ENCODE results near the gene JAKMIP1.

GRCh38 chr4:6095023-6095752 lies 105.2 kb downstream of the JAKMIP1 start:
- TF ChIP-seq CTCF (conservative IDR thresholded peaks at IDR 0.05; ENCODE audit: low read length) (no peak), EZH2phosphoT487 (IDR thresholded peaks at IDR 0.05; ENCODE audit: borderline replicate concordance) (no peak)

All from Loucy (cell line).